GM12878 (cell line): Measurements from ENCODE around the gene TRERF1. TPM values are rescaled to one million over a fixed set of nuclear protein-coding genes. Genes with fewer than 3 reads are reported as not detected.

Experiments
- ATAC-seq: fragments of 200-7000 bp; cut with Tn5 transposase; 3 replicates; pipeline ENCODE4 v1.9.1; 2020; ENCODE audit warnings: mild to moderate bottlenecking, moderate library complexity
- BruUV-seq: library from RNA; stranded (reverse); fragments of 400-500 nt; replicated peaks from 2 replicates; lab custom pipeline; 2021; lab: Mats Ljungman, UMichigan
- CTCF ChIA-PET: fragments of 300-600 bp; sonication (Branson Sonifier 250); formaldehyde crosslinking; extraction: SDS; loops from one replicate; lab custom pipeline; 2021; ENCODE audit warnings: inconsistent platforms; lab: Yijun Ruan, JAX
- POLR2A ChIA-PET: fragments of 350-600 bp; formaldehyde crosslinking; extraction: SDS; loops from one replicate; lab custom pipeline; 2021; ENCODE audit warnings: inconsistent platforms; lab: Charles Lee
- RAD21 ChIA-PET: fragments of 300-600 bp; sonication (Branson Sonifier 250); formaldehyde crosslinking; loops from one replicate; lab custom pipeline; 2023; ENCODE audit warnings: antibody characterized with exemption; ENCODE audit not compliant: unreplicated experiment; lab: Charles Lee
- SMC1A ChIA-PET: fragments of 300-600 bp; sonication (Branson Sonifier 250); formaldehyde crosslinking; loops from one replicate; lab custom pipeline; 2023; ENCODE audit not compliant: unreplicated experiment, uncharacterized antibody; lab: Charles Lee
- DNase-seq: peaks from one replicate; pipeline ENCODE4 v3.0.0-alpha.2; 2011; ENCODE audit warnings: low read depth, low spot score
- FAIRE-seq: peaks from 3 replicates; lab custom pipeline; 2011; peaks lifted over from hg19 to GRCh38; lab: Jason Lieb, UNC
- H2AFZ ChIP-seq: 2 replicates; pipeline ENCODE4 v1.6.0; 2011; ENCODE audit warnings: low read depth, low read length, control low read depth; ENCODE audit not compliant: control insufficient read depth
- H3K27ac ChIP-seq: 2 replicates; pipeline ENCODE4 v1.5.1; 2011; ENCODE audit warnings: control low read depth; ENCODE audit not compliant: control insufficient read depth, insufficient read depth
- H3K27me3 ChIP-seq, 2 experiments: replicated peaks in 1 of 2; 2 replicates each; pipeline versions ENCODE4 v1.6.0 to v1.6.1; 2011; ENCODE audit warnings: low read length in 1 of 2; ENCODE audit not compliant: control insufficient read depth in 2 of 2, insufficient read depth in 2 of 2
- H3K36me3 ChIP-seq, 2 experiments: 2 replicates each; pipeline ENCODE4 v1.5.1; 2011; ENCODE audit warnings: low read length in 1 of 2; ENCODE audit not compliant: control insufficient read depth in 2 of 2, insufficient read depth in 2 of 2
- H3K4me1 ChIP-seq: 2 replicates; pipeline ENCODE4 v1.6.1; 2011; ENCODE audit warnings: mild to moderate bottlenecking, low read length, moderate library complexity, mixed read lengths; ENCODE audit not compliant: control insufficient read depth, insufficient read depth
- H3K4me2 ChIP-seq: 2 replicates; pipeline ENCODE4 v1.6.0; 2011; ENCODE audit warnings: control low read depth; ENCODE audit not compliant: control insufficient read depth, insufficient read depth
- H3K4me3 ChIP-seq: fragments of 200-600 bp; sonication (generic); 2 replicates; pipeline ENCODE4 v1.5.1; 2016
- H3K79me2 ChIP-seq: 2 replicates; pipeline ENCODE4 v1.6.0; 2011; ENCODE audit warnings: low read length; ENCODE audit not compliant: control insufficient read depth, insufficient read depth
- H3K9ac ChIP-seq: 2 replicates; pipeline ENCODE4 v1.8.0; 2011; ENCODE audit warnings: low read length, control low read depth, mixed read lengths; ENCODE audit not compliant: control insufficient read depth, insufficient read depth
- H3K9me3 ChIP-seq: replicated peaks from 3 replicates; pipeline ENCODE4 v1.5.1; 2011; ENCODE audit warnings: mild to moderate bottlenecking, low read length; ENCODE audit not compliant: control insufficient read depth, insufficient read depth
- H4K20me1 ChIP-seq: 2 replicates; pipeline ENCODE4 v1.6.0; 2011; ENCODE audit not compliant: control insufficient read depth, insufficient read depth
- CUX1 ChIP-seq: IDR thresholded peaks from 2 replicates; pipeline ENCODE4 v1.6.1; 2012; ENCODE audit warnings: improper control_type of control experiment, low read depth, low read length; ENCODE audit not compliant: insufficient replicate concordance
- EP300 ChIP-seq, 2 experiments: fragments of 150-350 bp in 1 of 2; IDR thresholded peaks; 2 replicates each; pipeline ENCODE4 v1.6.1; 2011 to 2012; ENCODE audit warnings: low read depth in 2 of 2, low read length in 2 of 2, borderline replicate concordance in 1 of 2, improper control_type of control experiment in 1 of 2, inconsistent platforms in 1 of 2; ENCODE audit not compliant: control insufficient read depth in 1 of 2
- POU2F2 ChIP-seq: IDR thresholded peaks from 3 replicates; pipeline ENCODE4 v1.6.1; 2011; ENCODE audit warnings: low read depth, mild to moderate bottlenecking, low read length, borderline replicate concordance
- RELB ChIP-seq: fragments of 450-650 bp; IDR thresholded peaks from 2 replicates; pipeline ENCODE4 v1.6.1; 2017; ENCODE audit warnings: low read depth, mild to moderate bottlenecking, moderate library complexity
- ZNF384 ChIP-seq: IDR thresholded peaks from 2 replicates; pipeline ENCODE4 v1.6.1; 2012; ENCODE audit warnings: low read depth, mild to moderate bottlenecking, low read length, improper control_type of control experiment, borderline replicate concordance
- in situ Hi-C: fragments of 300-500 bp; cut with MboI; formaldehyde crosslinking; loops from 9 replicates; pipeline ENCODE4 v1.14.3; 2018; ENCODE audit warnings: mixed read lengths
- intact Hi-C: fragments of 100-400 bp; cut with micrococcal nuclease; formaldehyde crosslinking; loops from one replicate; pipeline ENCODE4 v1.14.2; 2022; ENCODE audit not compliant: unreplicated experiment
- polyA plus RNA-seq, 11 experiments: library from polyadenylated mRNA; depleted of rRNA in 4 of 11; unstranded in 6 of 11; stranded (reverse) in 5 of 11; fragments of >200 nt; fragmentation: Nextera tagmentation in 4 of 11; fragmentation: Illumina TruSeq in 1 of 11; extraction: Ambion mirVana in 4 of 11; extraction: Trizol in 1 of 11; gene quantifications; 1 replicate in 1 of 11; 2 replicates in 10 of 11; pipeline versions ENCODE4 v1.2.1 to v1.2.3, GENCODE V29; 2011 to 2016; ENCODE audit warnings: inconsistent platforms in 2 of 11, missing spikeins in 2 of 11, low read depth in 1 of 11
- total RNA-seq, 4 experiments: library from RNA; depleted of rRNA in 3 of 4; stranded (reverse); fragments of >200 nt in 3 of 4; fragmentation: Illumina TruSeq in 1 of 4; extraction: Trizol in 1 of 4; gene quantifications; 2 replicates each; pipeline versions ENCODE4 v1.2.1 to v1.2.3, GENCODE V29; 2013 to 2021

Gene TRERF1
- total and polyA plus RNA-seq, 10 of the 15 experiments (the other 5 are each of a cell fraction or from before 2014, with no cell fraction given), result 2.2 to 19.4 (median 7.2) TPM

- in situ Hi-C loops, result no loop called here
Observed at GRCh38 chr6:42225029-42225339, 226.7 kb downstream of the TRERF1 start.

More at GRCh38 chr6:42225029-42225339, 226.7 kb downstream of the TRERF1 start:
- CTCF ChIA-PET, result interaction anchor here (0.6 to 5.9 kb wide), 6 partner anchors 11 to 336 kb away, joined by 3 to 57 read pairs (median 4); no protein-coding TSS in a partner anchor
- DNase-seq, result no peak
- Histone ChIP-seq H3K27me3 (no peaks in the 10 kb centered on the region), H3K27ac (no peak overlapping the region), H2AFZ (no peak overlapping the region), H3K4me3 (no peak overlapping the region), H4K20me1 (no peaks in the 10 kb centered on the region), H3K9ac (no peak overlapping the region), H3K9me3 (no peaks in the 10 kb centered on the region), H3K79me2 (no peaks in the 10 kb centered on the region), H3K4me2 (no peak overlapping the region), H3K36me3 (no peaks in the 10 kb centered on the region), H3K4me1 (no peaks in the 10 kb centered on the region; the same call in 1 of the 2 replicates)
- intact Hi-C loops, result loop anchor here (2.0 kb wide), 1 partner anchor 282 kb away; no protein-coding TSS in a partner anchor
- TSS peak; percentile 86 for BruUV-seq
- peak; percentile 21 for ATAC-seq
- RAD21 ChIA-PET, result interaction anchor here (0.6 to 3.0 kb wide), 9 partner anchors 11 to 339 kb away, joined by 3 to 18 read pairs (median 4); partner anchors contain the start of gene UBR2
- FAIRE-seq, result no peak
- SMC1A ChIA-PET, result interaction anchor here (0.6 to 6.1 kb wide), 5 partner anchors 11 to 323 kb away, joined by 3 to 49 read pairs (median 5); no protein-coding TSS in a partner anchor
- POLR2A ChIA-PET, result interaction anchor here (0.6 to 3.0 kb wide), 5 partner anchors 11 to 322 kb away, joined by 3 to 14 read pairs (median 4); no protein-coding TSS in a partner anchor
- TF ChIP-seq POU2F2, result no peak
- peak; percentile 26 for TF ChIP-seq CUX1
- TF ChIP-seq ZNF384, result peak; percentile 79; the same call in 1 of the 2 replicates
- TF ChIP-seq EP300 (IDR thresholded peaks at IDR 0.05; ENCODE audit: borderline replicate concordance in 1 of 2, control insufficient read depth in 1 of 2, low read depth in 2 of 2, low read length in 2 of 2), result 0 out of 4 replicates have a peak, but pooled peaks of 1 of the 2 experiments have one; percentile 47
- TF ChIP-seq RELB, result peak; percentile 32
